ENCODE measurements around the gene CEP41.
A peak's percentile ranks its signal among the peaks of the same experiment; 100 is the strongest.

CEP41 gene

DNA sequence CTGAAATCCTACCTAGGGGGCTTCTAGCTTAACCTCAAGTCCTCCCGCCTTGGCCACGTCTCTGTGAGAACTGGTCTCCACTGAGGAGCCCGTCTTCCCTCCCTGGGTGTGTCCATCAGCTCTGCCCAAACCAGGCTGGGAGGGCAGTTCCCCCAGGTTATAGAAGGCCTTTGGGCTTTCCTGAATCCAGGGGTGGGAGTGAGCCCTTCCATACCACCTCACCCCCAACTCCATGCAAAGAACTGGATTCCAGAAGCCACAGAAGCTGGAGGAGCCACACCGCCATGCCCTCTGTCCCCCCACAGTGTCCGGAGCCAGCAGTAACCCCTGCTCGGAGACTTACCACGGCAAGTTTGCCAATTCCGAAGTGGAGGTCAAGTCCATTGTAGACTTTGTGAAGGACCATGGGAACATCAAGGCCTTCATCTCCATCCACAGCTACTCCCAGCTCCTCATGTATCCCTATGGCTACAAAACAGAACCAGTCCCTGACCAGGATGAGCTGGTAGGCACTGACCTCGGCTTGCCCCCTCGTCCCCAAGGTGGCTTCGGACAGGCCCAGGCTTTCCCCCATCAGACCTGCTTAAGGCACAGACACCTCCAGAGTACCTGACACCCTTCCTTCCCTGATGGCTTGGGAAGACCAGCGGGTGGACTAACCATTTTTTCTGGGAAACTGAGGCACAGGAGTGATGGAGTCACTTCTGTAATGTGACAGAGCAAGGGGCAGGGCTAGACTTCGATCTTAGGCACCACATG lies 55.8 kb downstream of the CEP41 start:
- Histone ChIP-seq H3K27me3 (ENCODE audit: insufficient read depth, poor library complexity, severe bottlenecking) (no peaks in the 10 kb centered on the region), H3K27ac (replicated peaks) (no peak overlapping the region), H3K4me3 (replicated peaks; ENCODE audit: insufficient read depth, low read length) (no peak overlapping the region)
- TF ChIP-seq POLR2AphosphoS5 (IDR thresholded peaks at IDR 0.05; ENCODE audit: low read depth) (no peak), SPI1 (IDR thresholded peaks at IDR 0.05; ENCODE audit: borderline replicate concordance, low read depth) (no peak), GABPA (IDR thresholded peaks at IDR 0.05; ENCODE audit: low read depth) (no peak)
- TF ChIP-seq, protein P1, sequence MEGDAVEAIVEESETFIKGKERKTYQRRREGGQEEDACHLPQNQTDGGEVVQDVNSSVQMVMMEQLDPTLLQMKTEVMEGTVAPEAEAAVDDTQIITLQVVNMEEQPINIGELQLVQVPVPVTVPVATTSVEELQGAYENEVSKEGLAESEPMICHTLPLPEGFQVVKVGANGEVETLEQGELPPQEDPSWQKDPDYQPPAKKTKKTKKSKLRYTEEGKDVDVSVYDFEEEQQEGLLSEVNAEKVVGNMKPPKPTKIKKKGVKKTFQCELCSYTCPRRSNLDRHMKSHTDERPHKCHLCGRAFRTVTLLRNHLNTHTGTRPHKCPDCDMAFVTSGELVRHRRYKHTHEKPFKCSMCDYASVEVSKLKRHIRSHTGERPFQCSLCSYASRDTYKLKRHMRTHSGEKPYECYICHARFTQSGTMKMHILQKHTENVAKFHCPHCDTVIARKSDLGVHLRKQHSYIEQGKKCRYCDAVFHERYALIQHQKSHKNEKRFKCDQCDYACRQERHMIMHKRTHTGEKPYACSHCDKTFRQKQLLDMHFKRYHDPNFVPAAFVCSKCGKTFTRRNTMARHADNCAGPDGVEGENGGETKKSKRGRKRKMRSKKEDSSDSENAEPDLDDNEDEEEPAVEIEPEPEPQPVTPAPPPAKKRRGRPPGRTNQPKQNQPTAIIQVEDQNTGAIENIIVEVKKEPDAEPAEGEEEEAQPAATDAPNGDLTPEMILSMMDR (IDR thresholded peaks at IDR 0.05; ENCODE audit: insufficient read depth, low read length), result no peak
- TF ChIP-seq, protein P2, sequence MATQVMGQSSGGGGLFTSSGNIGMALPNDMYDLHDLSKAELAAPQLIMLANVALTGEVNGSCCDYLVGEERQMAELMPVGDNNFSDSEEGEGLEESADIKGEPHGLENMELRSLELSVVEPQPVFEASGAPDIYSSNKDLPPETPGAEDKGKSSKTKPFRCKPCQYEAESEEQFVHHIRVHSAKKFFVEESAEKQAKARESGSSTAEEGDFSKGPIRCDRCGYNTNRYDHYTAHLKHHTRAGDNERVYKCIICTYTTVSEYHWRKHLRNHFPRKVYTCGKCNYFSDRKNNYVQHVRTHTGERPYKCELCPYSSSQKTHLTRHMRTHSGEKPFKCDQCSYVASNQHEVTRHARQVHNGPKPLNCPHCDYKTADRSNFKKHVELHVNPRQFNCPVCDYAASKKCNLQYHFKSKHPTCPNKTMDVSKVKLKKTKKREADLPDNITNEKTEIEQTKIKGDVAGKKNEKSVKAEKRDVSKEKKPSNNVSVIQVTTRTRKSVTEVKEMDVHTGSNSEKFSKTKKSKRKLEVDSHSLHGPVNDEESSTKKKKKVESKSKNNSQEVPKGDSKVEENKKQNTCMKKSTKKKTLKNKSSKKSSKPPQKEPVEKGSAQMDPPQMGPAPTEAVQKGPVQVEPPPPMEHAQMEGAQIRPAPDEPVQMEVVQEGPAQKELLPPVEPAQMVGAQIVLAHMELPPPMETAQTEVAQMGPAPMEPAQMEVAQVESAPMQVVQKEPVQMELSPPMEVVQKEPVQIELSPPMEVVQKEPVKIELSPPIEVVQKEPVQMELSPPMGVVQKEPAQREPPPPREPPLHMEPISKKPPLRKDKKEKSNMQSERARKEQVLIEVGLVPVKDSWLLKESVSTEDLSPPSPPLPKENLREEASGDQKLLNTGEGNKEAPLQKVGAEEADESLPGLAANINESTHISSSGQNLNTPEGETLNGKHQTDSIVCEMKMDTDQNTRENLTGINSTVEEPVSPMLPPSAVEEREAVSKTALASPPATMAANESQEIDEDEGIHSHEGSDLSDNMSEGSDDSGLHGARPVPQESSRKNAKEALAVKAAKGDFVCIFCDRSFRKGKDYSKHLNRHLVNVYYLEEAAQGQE (IDR thresholded peaks at IDR 0.05; ENCODE audit: insufficient replicate concordance, low read depth), result no peak
- no peak for DNase-seq (ENCODE audit: low read depth in 1 of 2, low spot score in 1 of 2)

DNA sequence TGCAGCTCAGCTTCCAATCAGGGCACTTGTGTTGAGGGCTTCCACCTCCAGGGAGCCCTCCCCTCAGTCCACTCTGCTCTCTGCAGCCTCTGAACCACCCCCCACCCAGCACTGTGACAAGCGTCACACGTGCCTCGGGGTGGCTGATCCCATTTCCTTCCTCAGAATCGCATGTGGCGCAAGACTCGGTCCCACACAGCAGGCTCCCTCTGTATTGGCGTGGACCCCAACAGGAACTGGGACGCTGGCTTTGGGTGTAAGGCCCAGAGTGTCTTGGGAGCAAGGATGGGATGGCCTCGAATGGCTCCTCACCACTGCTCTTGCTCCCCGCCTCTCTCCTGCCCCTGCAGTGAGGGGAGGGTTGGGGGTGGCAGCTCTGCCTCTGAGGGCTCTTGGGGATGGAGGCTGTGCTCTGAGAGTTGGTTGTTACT lies 56.4 kb downstream of the CEP41 start:
- Histone ChIP-seq H3K27ac (replicated peaks) (no peak overlapping the region), H3K27me3 (ENCODE audit: insufficient read depth, poor library complexity, severe bottlenecking) (no peaks in the 10 kb centered on the region), H3K4me3 (replicated peaks; ENCODE audit: insufficient read depth, low read length) (no peak overlapping the region)
- TF ChIP-seq, protein P1 (IDR thresholded peaks at IDR 0.05; ENCODE audit: insufficient read depth, low read length), result no peak
- TF ChIP-seq, protein P2 (IDR thresholded peaks at IDR 0.05; ENCODE audit: insufficient replicate concordance, low read depth), result no peak
- TF ChIP-seq GABPA (IDR thresholded peaks at IDR 0.05; ENCODE audit: low read depth) (no peak), POLR2AphosphoS5 (IDR thresholded peaks at IDR 0.05; ENCODE audit: low read depth) (no peak), SPI1 (IDR thresholded peaks at IDR 0.05; ENCODE audit: borderline replicate concordance, low read depth) (no peak)
- DNase-seq (ENCODE audit: low read depth in 1 of 2, low spot score in 1 of 2), result peak; percentile 10 to 36

DNA sequence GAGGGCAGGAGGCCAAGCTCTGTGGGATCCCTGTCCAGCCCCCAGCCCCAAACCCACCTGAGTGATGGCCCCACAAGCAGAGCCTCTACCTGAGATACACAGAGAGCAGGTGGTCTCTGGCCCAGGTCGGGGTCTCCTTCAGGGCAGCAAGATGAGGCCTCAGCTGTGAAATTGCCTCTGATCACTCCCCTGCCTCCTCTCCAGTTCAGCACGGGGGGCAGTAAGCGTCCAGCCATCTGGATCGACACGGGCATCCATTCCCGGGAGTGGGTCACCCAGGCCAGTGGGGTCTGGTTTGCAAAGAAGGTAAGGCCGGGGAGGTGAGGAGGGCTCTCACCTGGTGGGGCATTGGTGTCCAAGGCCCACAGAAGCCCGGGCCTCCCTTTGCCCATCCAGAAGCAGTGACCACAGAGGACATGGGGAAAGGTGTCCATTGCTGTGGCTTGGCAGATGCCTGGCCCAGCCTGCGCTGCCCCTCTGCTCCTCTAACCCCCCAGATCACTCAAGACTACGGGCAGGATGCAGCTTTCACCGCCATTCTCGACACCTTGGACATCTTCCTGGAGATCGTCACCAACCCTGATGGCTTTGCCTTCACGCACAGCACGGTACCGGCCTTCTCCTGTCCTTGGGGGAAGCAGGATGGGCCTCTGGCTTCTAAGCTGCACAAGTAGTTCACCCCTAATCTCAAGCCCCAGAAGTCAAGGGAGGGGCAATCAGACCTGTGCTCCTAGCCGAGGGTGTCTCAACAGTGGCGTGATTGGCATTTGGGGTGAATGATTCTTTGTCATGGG lies 57.4 kb downstream of the CEP41 start:
- H3K4me3 ChIP-seq (replicated peaks; ENCODE audit: insufficient read depth, low read length), result no peak overlapping the region
- no peaks in the 10 kb centered on the region for H3K27me3 ChIP-seq (ENCODE audit: insufficient read depth, poor library complexity, severe bottlenecking)
- TF ChIP-seq, protein P2 (IDR thresholded peaks at IDR 0.05; ENCODE audit: insufficient replicate concordance, low read depth), result no peak
- no peak for TF ChIP-seq POLR2AphosphoS5 (IDR thresholded peaks at IDR 0.05; ENCODE audit: low read depth)
- no peak for TF ChIP-seq SPI1 (IDR thresholded peaks at IDR 0.05; ENCODE audit: borderline replicate concordance, low read depth)
- no peak for TF ChIP-seq GABPA (IDR thresholded peaks at IDR 0.05; ENCODE audit: low read depth)
- no peak overlapping the region for H3K27ac ChIP-seq (replicated peaks)
- DNase-seq (ENCODE audit: low read depth in 1 of 2, low spot score in 1 of 2), result no peak
